ENCODE data around the gene GTF2E1.

Gene GTF2E1

GRCh38 chr3:120741837-120742197 is 727 bp upstream of the GTF2E1 start:
- CTCF ChIA-PET = interaction anchor here (0.6 to 1.6 kb wide), 2 partner anchors 15 to 324 kb away, joined by 3 to 4 read pairs; no protein-coding TSS in a partner anchor

GRCh38 chr3:120742849-120743365 is 363 bp downstream of the GTF2E1 start:
- DNase-seq (ENCODE audit: extremely low spot score) = peak; percentile 24
- CTCF ChIA-PET = interaction anchor here (0.7 to 1.6 kb wide), 2 partner anchors 324 to 325 kb away, joined by 3 to 4 read pairs; no protein-coding TSS in a partner anchor
- POLR2A ChIA-PET = interaction anchor here (0.7 to 1.5 kb wide), 4 partner anchors 22 to 147 kb away, joined by 3 to 5 read pairs (median 4); partner anchors contain the start of gene NDUFB4
- no peak for TF ChIP-seq NFRKB (IDR thresholded peaks at IDR 0.05)
- no peak for TF ChIP-seq SP1 (IDR thresholded peaks at IDR 0.05)
- no peak for TF ChIP-seq CTBP1 (IDR thresholded peaks at IDR 0.05; ENCODE audit: borderline replicate concordance)
- TF ChIP-seq HDGF (IDR thresholded peaks at IDR 0.05; ENCODE audit: borderline replicate concordance) = no peak

More at GRCh38 chr3:120741837-120742197, 727 bp upstream of the GTF2E1 start:
- POLR2A ChIA-PET = interaction anchor here (0.6 to 1.5 kb wide), 3 partner anchors 9 to 85 kb away, joined by 3 to 5 read pairs (median 3); no protein-coding TSS in a partner anchor
- DNase-seq (ENCODE audit: extremely low spot score) = no peak
- TF ChIP-seq FOXM1 (IDR thresholded peaks at IDR 0.05; ENCODE audit: borderline replicate concordance) = no peak
- TF ChIP-seq ZNF384 (IDR thresholded peaks at IDR 0.05) = peak; percentile 66

- no peak for TF ChIP-seq ZNF384 (IDR thresholded peaks at IDR 0.05)
- no peak for TF ChIP-seq NFRKB (IDR thresholded peaks at IDR 0.05)
- TF ChIP-seq FOXA1 (IDR thresholded peaks at IDR 0.05) = no peak
- TF ChIP-seq BHLHE40 (IDR thresholded peaks at IDR 0.05; ENCODE audit: borderline replicate concordance) = no peak
- TF ChIP-seq SUZ12 (IDR thresholded peaks at IDR 0.05) = no peak
- TF ChIP-seq FOXK2 (IDR thresholded peaks at IDR 0.05) = no peak
- TF ChIP-seq ELF4 (IDR thresholded peaks at IDR 0.05) = no peak
- no peak for TF ChIP-seq L3MBTL2 (conservative IDR thresholded peaks at IDR 0.05)
- TF ChIP-seq HDGF (IDR thresholded peaks at IDR 0.05; ENCODE audit: borderline replicate concordance) = no peak
- TF ChIP-seq PKNOX1 (IDR thresholded peaks at IDR 0.05) = no peak
- no peak for TF ChIP-seq LEF1 (IDR thresholded peaks at IDR 0.05; ENCODE audit: borderline replicate concordance)
- TF ChIP-seq TARDBP (IDR thresholded peaks at IDR 0.05) = no peak
- no peak for TF ChIP-seq ARNT (IDR thresholded peaks at IDR 0.05)
- no peak for TF ChIP-seq CTBP1 (IDR thresholded peaks at IDR 0.05; ENCODE audit: borderline replicate concordance)
- no peak for TF ChIP-seq SP1 (IDR thresholded peaks at IDR 0.05)
- TF ChIP-seq FOXM1 (IDR thresholded peaks at IDR 0.05; ENCODE audit: borderline replicate concordance) = no peak
- ChIA-PET CTCF (no interaction called here), POLR2A (no interaction called here)
- no peak for DNase-seq (ENCODE audit: extremely low spot score)
Measured at GRCh38 chr3:120743556-120744195, 1.1 kb downstream of the GTF2E1 start.

GRCh38 chr3:120745466-120745865 is 2.9 kb downstream of the GTF2E1 start:
- DNase-seq (ENCODE audit: extremely low spot score) = no peak
- CTCF ChIA-PET = no interaction called here
- POLR2A ChIA-PET = no interaction called here
- no peak for TF ChIP-seq FOXA1 (IDR thresholded peaks at IDR 0.05)
- TF ChIP-seq FOXM1 (IDR thresholded peaks at IDR 0.05; ENCODE audit: borderline replicate concordance) = no peak
- no peak for TF ChIP-seq PKNOX1 (IDR thresholded peaks at IDR 0.05)
- TF ChIP-seq LEF1 (IDR thresholded peaks at IDR 0.05; ENCODE audit: borderline replicate concordance) = no peak
- TF ChIP-seq CTBP1 (IDR thresholded peaks at IDR 0.05; ENCODE audit: borderline replicate concordance) = no peak
- TF ChIP-seq L3MBTL2 (conservative IDR thresholded peaks at IDR 0.05) = no peak
- TF ChIP-seq ARNT (IDR thresholded peaks at IDR 0.05) = no peak
- TF ChIP-seq NFRKB (IDR thresholded peaks at IDR 0.05) = no peak
- TF ChIP-seq FOXK2 (IDR thresholded peaks at IDR 0.05) = no peak
- TF ChIP-seq BHLHE40 (IDR thresholded peaks at IDR 0.05; ENCODE audit: borderline replicate concordance) = no peak
- TF ChIP-seq ZNF384 (IDR thresholded peaks at IDR 0.05) = no peak
- no peak for TF ChIP-seq TARDBP (IDR thresholded peaks at IDR 0.05)
- TF ChIP-seq ELF4 (IDR thresholded peaks at IDR 0.05) = no peak
- no peak for TF ChIP-seq SUZ12 (IDR thresholded peaks at IDR 0.05)

- DNase-seq (ENCODE audit: extremely low spot score) = no peak
- CTCF ChIA-PET = no interaction called here
- POLR2A ChIA-PET = no interaction called here
- no peak for TF ChIP-seq FOXA1 (IDR thresholded peaks at IDR 0.05)
- no peak for TF ChIP-seq HDGF (IDR thresholded peaks at IDR 0.05; ENCODE audit: borderline replicate concordance)
- no peak for TF ChIP-seq ZNF384 (IDR thresholded peaks at IDR 0.05)
- TF ChIP-seq PKNOX1 (IDR thresholded peaks at IDR 0.05) = no peak
- TF ChIP-seq BHLHE40 (IDR thresholded peaks at IDR 0.05; ENCODE audit: borderline replicate concordance) = no peak
- no peak for TF ChIP-seq NFRKB (IDR thresholded peaks at IDR 0.05)
- TF ChIP-seq ELF4 (IDR thresholded peaks at IDR 0.05) = no peak
- TF ChIP-seq LEF1 (IDR thresholded peaks at IDR 0.05; ENCODE audit: borderline replicate concordance) = no peak
- no peak for TF ChIP-seq L3MBTL2 (conservative IDR thresholded peaks at IDR 0.05)
- no peak for TF ChIP-seq TARDBP (IDR thresholded peaks at IDR 0.05)
- TF ChIP-seq SUZ12 (IDR thresholded peaks at IDR 0.05) = no peak
- TF ChIP-seq CTBP1 (IDR thresholded peaks at IDR 0.05; ENCODE audit: borderline replicate concordance) = no peak
- TF ChIP-seq FOXM1 (IDR thresholded peaks at IDR 0.05; ENCODE audit: borderline replicate concordance) = no peak
- no peak for TF ChIP-seq FOXK2 (IDR thresholded peaks at IDR 0.05)
- TF ChIP-seq SP1 (IDR thresholded peaks at IDR 0.05) = no peak
- no peak for TF ChIP-seq ARNT (IDR thresholded peaks at IDR 0.05)
Measured at GRCh38 chr3:120749843-120750242, 7.3 kb downstream of the GTF2E1 start.

- POLR2A ChIA-PET = no interaction called here
- DNase-seq (ENCODE audit: extremely low spot score) = no peak
- CTCF ChIA-PET = no interaction called here
- TF ChIP-seq LEF1 (IDR thresholded peaks at IDR 0.05; ENCODE audit: borderline replicate concordance) = no peak
- TF ChIP-seq NFRKB (IDR thresholded peaks at IDR 0.05) = no peak
Measured at GRCh38 chr3:120752230-120752629, 9.7 kb downstream of the GTF2E1 start.
